BJ (cell line): ENCODE measurements around the gene FAM240A. TPM values are rescaled to one million over a fixed set of nuclear protein-coding genes. Genes with fewer than 3 reads are reported as not detected.

Experiments
- CTCF ChIA-PET: fragments of 350-600 bp; formaldehyde crosslinking; extraction: SDS; loops from one replicate; lab custom pipeline; 2021; ENCODE audit warnings: antibody characterized with exemption, inconsistent platforms; lab: Yijun Ruan, JAX
- POLR2A ChIA-PET: fragments of 300-600 bp; sonication (Branson Sonifier 250); formaldehyde crosslinking; extraction: SDS; loops from one replicate; lab custom pipeline; 2021; ENCODE audit warnings: antibody characterized with exemption; lab: Charles Lee
- DNase-seq: peaks from one replicate; pipeline ENCODE4 v3.0.0-alpha.2; 2011; ENCODE audit warnings: low read depth
- H3K27me3 ChIP-seq: 2 replicates; pipeline ENCODE4 v1.6.0; 2011; ENCODE audit warnings: low read length; ENCODE audit not compliant: control insufficient read depth, insufficient read depth
- H3K36me3 ChIP-seq: 2 replicates; pipeline ENCODE4 v1.5.1; 2011; ENCODE audit warnings: low read length; ENCODE audit not compliant: control insufficient read depth, insufficient read depth
- H3K4me3 ChIP-seq: 2 replicates; pipeline ENCODE4 v1.5.1; 2011; ENCODE audit warnings: low read depth, mild to moderate bottlenecking, control low read depth, low read length
- CTCF ChIP-seq: IDR thresholded peaks from 2 replicates; pipeline ENCODE4 v1.5.1; 2011; ENCODE audit warnings: low read depth, mild to moderate bottlenecking, control low read depth, inconsistent platforms, low read length, moderate library complexity; ENCODE audit not compliant: insufficient read depth
- polyA plus RNA-seq: library from polyadenylated mRNA; depleted of rRNA; stranded (reverse); fragments of >200 nt; gene quantifications from 2 replicates; pipeline ENCODE4 v1.2.3, GENCODE V29; 2011

Gene FAM240A
- polyA plus RNA-seq, 1 experiment = not detected

GRCh38 chr3:46619845-46620778, 7.8 kb downstream of the FAM240A start:
- no peak for TF ChIP-seq CTCF
- no peak for DNase-seq
- H3K4me3 ChIP-seq = no peak overlapping the region
- H3K36me3 ChIP-seq = no peaks in the 10 kb centered on the region
- H3K27me3 ChIP-seq = peaks cover 20% of the 10 kb centered on the region
- ChIA-PET POLR2A (no interaction called here), CTCF (interaction anchor here (0.9 kb wide), 1 partner anchor 131 kb away, joined by 3 read pairs; no protein-coding TSS in a partner anchor)

- no peak for DNase-seq
- Histone ChIP-seq H3K4me3 (no peak overlapping the region), H3K36me3 (no peaks in the 10 kb centered on the region), H3K27me3 (peaks cover 8% of the 10 kb centered on the region)
- ChIA-PET CTCF (interaction anchor here (1.0 to 2.0 kb wide), 3 partner anchors 12 to 135 kb away, joined by 3 to 19 read pairs (median 3); partner anchors contain the start of genes ALS2CL and FAM240A), POLR2A (no interaction called here)
- no peak for TF ChIP-seq CTCF
Measured at GRCh38 chr3:46624533-46624932, 12.2 kb downstream of the FAM240A start.

DNA sequence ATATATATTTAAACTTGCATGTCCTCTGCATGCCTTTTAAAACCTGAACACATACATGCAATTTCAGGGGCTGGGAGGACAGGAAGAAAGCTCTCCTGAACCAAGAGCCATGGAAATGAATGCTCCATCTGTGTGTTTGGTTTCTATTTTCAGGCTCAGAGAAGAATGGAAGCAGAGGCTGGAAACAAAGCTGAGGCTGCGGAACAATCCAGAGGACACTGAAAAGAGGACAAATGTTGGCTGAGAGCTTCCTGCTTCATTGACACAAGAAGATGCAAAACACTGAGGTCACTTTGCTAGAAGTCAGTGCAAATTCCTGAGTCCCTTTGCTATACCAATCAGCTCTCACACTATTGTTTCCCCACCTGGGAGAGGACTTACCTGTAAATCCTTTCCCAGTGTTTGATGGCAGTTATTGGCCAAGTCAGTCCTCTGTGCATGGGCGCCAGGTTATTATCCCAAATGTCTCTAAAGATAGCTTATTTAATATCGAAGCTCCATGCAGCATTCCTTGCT, 12.7 kb downstream of the FAM240A start:
- ChIA-PET POLR2A (no interaction called here), CTCF (interaction anchor here (1.0 to 2.0 kb wide), 3 partner anchors 12 to 136 kb away, joined by 3 to 19 read pairs (median 3); partner anchors contain the start of genes ALS2CL and FAM240A)

DNA sequence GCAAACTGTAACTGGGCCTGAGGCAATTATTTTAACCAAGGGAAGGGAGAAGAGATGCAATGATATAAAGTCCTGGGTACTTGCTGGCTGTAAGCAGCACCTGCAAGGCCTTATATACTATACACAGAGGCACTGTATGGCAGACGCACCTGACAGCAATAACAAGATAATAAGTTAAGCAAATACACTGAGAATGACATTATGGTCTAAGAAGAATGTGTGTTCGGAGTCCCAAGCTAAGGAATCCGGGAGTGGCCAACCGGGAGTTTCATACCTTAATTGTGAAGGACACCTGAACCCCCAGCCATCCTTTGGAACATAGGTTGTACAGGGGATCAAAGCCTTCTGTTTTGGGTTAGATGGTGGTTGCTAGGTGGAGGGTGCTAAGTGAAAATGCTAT, 13.7 kb downstream of the FAM240A start:
- no peak for DNase-seq
- ChIA-PET POLR2A (no interaction called here), CTCF (interaction anchor here (2.0 to 9.2 kb wide), 2 partner anchors 137 to 138 kb away, joined by 19 to 146 read pairs; no protein-coding TSS in a partner anchor)
- H3K4me3 ChIP-seq = no peak overlapping the region
- H3K36me3 ChIP-seq = no peaks in the 10 kb centered on the region
- no peak for TF ChIP-seq CTCF
- peaks cover 5% of the 10 kb centered on the region; the same call in 1 of the 2 replicates for H3K27me3 ChIP-seq

More for the DNA sequence above, 12.7 kb downstream of the FAM240A start:
- DNase-seq = no peak
- H3K27me3 ChIP-seq = peaks cover 5% of the 10 kb centered on the region; the same call in 1 of the 2 replicates
- TF ChIP-seq CTCF = no peak
- H3K4me3 ChIP-seq = no peak overlapping the region
- H3K36me3 ChIP-seq = no peaks in the 10 kb centered on the region

- TF ChIP-seq CTCF = no peak
- POLR2A ChIA-PET = no interaction called here
- CTCF ChIA-PET = interaction anchor here (3.8 to 9.2 kb wide), 2 partner anchors 14 to 139 kb away, joined by 33 to 146 read pairs; no protein-coding TSS in a partner anchor
- no peak for DNase-seq
- Histone ChIP-seq H3K4me3 (no peak overlapping the region), H3K36me3 (no peaks in the 10 kb centered on the region), H3K27me3 (peaks cover 3% of the 10 kb centered on the region; the same call in 1 of the 2 replicates)
Measured at GRCh38 chr3:46627078-46627477, 14.8 kb downstream of the FAM240A start.
